Fibroblast of skin of back (primary cell): ENCODE measurements around the gene TMC6.
"Not testable (repeated sequence)": the region's sequence is repeated elsewhere in the genome, so short reads cannot be mapped to it uniquely, and the experiment has no call there.

Experiments
- DNase-seq: peaks from one replicate; pipeline ENCODE4 v3.0.0-alpha.2; 2013

TMC6 gene

GRCh38 chr17:78108726-78109488 is 19.6 kb downstream of the TMC6 start:
- DNase-seq = no peak

- no peak for DNase-seq
These were observed 20.4 kb downstream of the TMC6 start for GRCh38 chr17:78107976-78108725.

GRCh38 chr17:78107457-78107856 is 21.1 kb downstream of the TMC6 start:
- no peak for DNase-seq

GRCh38 chr17:78106211-78106610 is 22.3 kb downstream of the TMC6 start:
- DNase-seq = no peak

- DNase-seq = no peak
These were observed 23.0 kb downstream of the TMC6 start for GRCh38 chr17:78105551-78105950.

GRCh38 chr17:78105101-78105500 is 23.5 kb downstream of the TMC6 start:
- DNase-seq = no peak

- no peak for DNase-seq
These were observed 24.0 kb downstream of the TMC6 start for GRCh38 chr17:78104540-78104941.

GRCh38 chr17:78103311-78103710 is 25.2 kb downstream of the TMC6 start:
- DNase-seq = no peak

GRCh38 chr17:78101542-78101941 is 27.0 kb downstream of the TMC6 start:
- no peak for DNase-seq

GRCh38 chr17:78101112-78101511 is 27.4 kb downstream of the TMC6 start:
- DNase-seq = no peak

GRCh38 chr17:78096093-78096492 is 32.5 kb downstream of the TMC6 start:
- no peak for DNase-seq

- DNase-seq = no peak
These were observed 33.5 kb downstream of the TMC6 start for GRCh38 chr17:78095035-78095434.

- no peak for DNase-seq
These were observed 35.7 kb downstream of the TMC6 start for GRCh38 chr17:78092794-78093324.

- DNase-seq = no peak
These were observed 38.8 kb downstream of the TMC6 start for GRCh38 chr17:78089576-78090281.

- DNase-seq = no peak
These were observed 40.0 kb downstream of the TMC6 start for GRCh38 chr17:78088529-78088928.

- no peak for DNase-seq
These were observed 41.8 kb downstream of the TMC6 start for GRCh38 chr17:78086740-78087139.

GRCh38 chr17:78082988-78083387 is 45.6 kb downstream of the TMC6 start:
- no peak for DNase-seq

GRCh38 chr17:78082355-78082872 is 46.1 kb downstream of the TMC6 start:
- not testable (repeated sequence) for DNase-seq

- no peak for DNase-seq
These were observed 47.0 kb downstream of the TMC6 start for GRCh38 chr17:78081551-78081950.

- no peak for DNase-seq
These were observed 49.3 kb downstream of the TMC6 start for GRCh38 chr17:78079253-78079652.

- DNase-seq = no peak
These were observed 53.0 kb downstream of the TMC6 start for GRCh38 chr17:78075545-78075944.

GRCh38 chr17:78075011-78075410 is 53.5 kb downstream of the TMC6 start:
- DNase-seq = no peak

GRCh38 chr17:78072961-78073360 is 55.6 kb downstream of the TMC6 start:
- no peak for DNase-seq
